Suppressor macrophage treated with lipopolysaccharide for 4 hours (primary cell): Measurements from ENCODE around the gene BICRAL.
A peak's percentile ranks its signal among the peaks of the same experiment; 100 is the strongest.
"Not testable (repeated sequence)": the region's sequence is repeated elsewhere in the genome, so short reads cannot be mapped to it uniquely, and the experiment has no call there.

Experiments used
- DNase-seq: peaks from one replicate; pipeline ENCODE4 v3.0.0-alpha.2; 2020

The BICRAL gene

GRCh38 chr6:42795651-42796050 lies 13.8 kb downstream of the BICRAL start:
- no peak for DNase-seq

- DNase-seq, result no peak
These were observed 14.3 kb downstream of the BICRAL start for GRCh38 chr6:42796171-42796570.

- not testable (repeated sequence) for DNase-seq
These were observed 15.8 kb downstream of the BICRAL start for GRCh38 chr6:42797696-42798095.

- no peak for DNase-seq
These were observed 23.5 kb downstream of the BICRAL start for GRCh38 chr6:42805297-42805861.

- DNase-seq, result not testable (repeated sequence)
These were observed 24.5 kb downstream of the BICRAL start for GRCh38 chr6:42806359-42806758.

- no peak for DNase-seq
These were observed 26.9 kb downstream of the BICRAL start for GRCh38 chr6:42808492-42809483.

- no peak for DNase-seq
These were observed 31.3 kb downstream of the BICRAL start for GRCh38 chr6:42813074-42813645.

GRCh38 chr6:42813906-42814444 lies 32.1 kb downstream of the BICRAL start:
- no peak for DNase-seq

GRCh38 chr6:42815726-42816125 lies 33.9 kb downstream of the BICRAL start:
- DNase-seq, result not testable (repeated sequence)

GRCh38 chr6:42817907-42818306 lies 36.1 kb downstream of the BICRAL start:
- DNase-seq, result no peak

- DNase-seq, result no peak
These were observed 36.6 kb downstream of the BICRAL start for GRCh38 chr6:42818416-42818815.

- DNase-seq, result no peak
These were observed 37.0 kb downstream of the BICRAL start for GRCh38 chr6:42818878-42819277.

- peak; percentile 1 for DNase-seq
These were observed 38.1 kb downstream of the BICRAL start for GRCh38 chr6:42819803-42820511.

- DNase-seq, result no peak
These were observed 38.9 kb downstream of the BICRAL start for GRCh38 chr6:42820512-42821340.

GRCh38 chr6:42821341-42821668 lies 39.5 kb downstream of the BICRAL start:
- DNase-seq, result no peak

GRCh38 chr6:42821846-42822245 lies 40.0 kb downstream of the BICRAL start:
- no peak for DNase-seq

GRCh38 chr6:42829561-42830092 lies 47.8 kb downstream of the BICRAL start:
- DNase-seq, result no peak

- DNase-seq, result no peak
These were observed 49.4 kb downstream of the BICRAL start for GRCh38 chr6:42831237-42831636.

- DNase-seq, result no peak
These were observed 52.2 kb downstream of the BICRAL start for GRCh38 chr6:42834056-42834455.

GRCh38 chr6:42841844-42842584 lies 60.2 kb downstream of the BICRAL start:
- DNase-seq, result no peak

GRCh38 chr6:42845327-42845694 lies 63.5 kb downstream of the BICRAL start:
- no peak for DNase-seq
